Hematopoietic multipotent progenitor cell (in vitro differentiated cells): Measurements from ENCODE around the gene SDE2. TPM values are rescaled to one million over a fixed set of nuclear protein-coding genes. Genes with fewer than 3 reads are reported as not detected.
"Not testable (repeated sequence)": the region's sequence is repeated elsewhere in the genome, so short reads cannot be mapped to it uniquely, and the experiment has no call there.

Experiments
- DNase-seq, 3 donors: peaks; one replicate each; pipeline ENCODE4 v3.0.0-alpha.2; 2011 to 2015; ENCODE audit warnings: low read depth in 2 of 3, low spot score in 2 of 3
- total RNA-seq: library from RNA; depleted of rRNA; stranded (reverse); fragments of >200 nt; gene quantifications from one replicate; pipeline ENCODE4 v1.2.3, GENCODE V29; 2012

SDE2 gene
- total RNA-seq, 1 donor, result 21.5 TPM

GRCh38 chr1:225979421-225979820 lies 19.7 kb downstream of the SDE2 start:
- DNase-seq, result no peak

- DNase-seq, result peak in 2 of 3 donors; percentile 42 to 48
These were observed 21.0 kb downstream of the SDE2 start for GRCh38 chr1:225977937-225978748.

GRCh38 chr1:225975146-225975545 lies 24.0 kb downstream of the SDE2 start:
- DNase-seq, result not testable (repeated sequence)

- no peak for DNase-seq
These were observed 24.7 kb downstream of the SDE2 start for GRCh38 chr1:225974454-225974853.

- DNase-seq, result no peak
These were observed 26.0 kb downstream of the SDE2 start for GRCh38 chr1:225973158-225973557.

- no peak for DNase-seq
These were observed 26.6 kb downstream of the SDE2 start for GRCh38 chr1:225972344-225973152.

- peak in 1 of 3 donors; percentile 23 for DNase-seq
These were observed 28.5 kb downstream of the SDE2 start for GRCh38 chr1:225970592-225971157.

GRCh38 chr1:225969751-225970150 lies 29.4 kb downstream of the SDE2 start:
- DNase-seq, result not testable (repeated sequence)

GRCh38 chr1:225965231-225965630 lies 33.9 kb downstream of the SDE2 start:
- no peak for DNase-seq

- DNase-seq, result no peak
These were observed 35.2 kb downstream of the SDE2 start for GRCh38 chr1:225963735-225964530.

- peak in 2 of 3 donors; percentile 57 to 59 for DNase-seq
These were observed 36.6 kb downstream of the SDE2 start for GRCh38 chr1:225962440-225962975.

GRCh38 chr1:225961659-225962439 lies 37.3 kb downstream of the SDE2 start:
- no peak for DNase-seq

GRCh38 chr1:225958041-225958440 lies 41.1 kb downstream of the SDE2 start:
- DNase-seq, result no peak

GRCh38 chr1:225954753-225955152 lies 44.4 kb downstream of the SDE2 start:
- no peak for DNase-seq

- no peak for DNase-seq
These were observed 45.8 kb downstream of the SDE2 start for GRCh38 chr1:225953315-225953714.

GRCh38 chr1:225950905-225951497 lies 48.1 kb downstream of the SDE2 start:
- DNase-seq, result peak in 2 of 3 donors; percentile 22 to 31

GRCh38 chr1:225949041-225949440 lies 50.1 kb downstream of the SDE2 start:
- DNase-seq, result no peak

GRCh38 chr1:225946803-225947202 lies 52.3 kb downstream of the SDE2 start:
- DNase-seq, result no peak

GRCh38 chr1:225946082-225946620 lies 53.0 kb downstream of the SDE2 start:
- DNase-seq, result no peak
